HepG2 (cell line): ENCODE measurements around the gene CDK5RAP2. TPM values are rescaled to one million over a fixed set of nuclear protein-coding genes. Genes with fewer than 3 reads are reported as not detected.

Experiments used
- ATAC-seq: fragments of 200-7000 bp; cut with Tn5 transposase; 3 replicates; pipeline ENCODE4 v1.9.1; 2020; ENCODE audit warnings: mild to moderate bottlenecking, moderate library complexity
- BruUV-seq: library from RNA; stranded (reverse); fragments of 400-500 nt; replicated peaks from 2 replicates; lab custom pipeline; 2021; lab: Mats Ljungman, UMichigan
- CTCF ChIA-PET: fragments of 300-600 bp; formaldehyde crosslinking; extraction: SDS; loops from one replicate; lab custom pipeline; 2021; ENCODE audit warnings: low total read pairs, inconsistent platforms, low intra/inter-chr PET ratio; lab: Yijun Ruan, JAX
- POLR2A ChIA-PET: fragments of 350-600 bp; sonication (Branson Sonifier 250); formaldehyde crosslinking; loops from one replicate; lab custom pipeline; 2020; ENCODE audit warnings: antibody characterized with exemption, inconsistent platforms; lab: Yijun Ruan, JAX
- DNase-seq: peaks from one replicate; pipeline ENCODE4 v3.0.0-alpha.2; 2015; ENCODE audit warnings: low spot score
- FAIRE-seq: peaks from 3 replicates; lab custom pipeline; 2011; peaks lifted over from hg19 to GRCh38; lab: Jason Lieb, UNC
- H2AFZ ChIP-seq: one replicate; pipeline ENCODE4 v1.6.1; 2011; ENCODE audit warnings: low read length, inconsistent platforms
- H3K27ac ChIP-seq: fragments of 300-600 bp; 3 replicates; pipeline ENCODE4 v1.8.0; 2011; ENCODE audit warnings: mixed run types, mild to moderate bottlenecking, mixed read lengths, low read length, inconsistent platforms; ENCODE audit not compliant: insufficient read depth; ENCODE audit errors: extremely low read length
- H3K27me3 ChIP-seq, 2 experiments: fragments of 200-600 bp in 1 of 2; 2 replicates in 1 of 2; 3 replicates in 1 of 2; pipeline versions ENCODE4 v1.6.0 to v1.8.0; 2011; ENCODE audit warnings: low read length in 2 of 2, mild to moderate bottlenecking in 2 of 2, moderate library complexity in 2 of 2, inconsistent platforms in 1 of 2; ENCODE audit not compliant: insufficient read depth in 2 of 2, control insufficient read depth in 1 of 2
- H3K36me3 ChIP-seq, 2 experiments: fragments of 200-600 bp in 1 of 2; replicated peaks in 1 of 2; 2 replicates in 1 of 2; 3 replicates in 1 of 2; pipeline versions ENCODE4 v1.5.1 to v1.8.0; 2011; ENCODE audit warnings: low read length in 2 of 2, inconsistent platforms in 1 of 2; ENCODE audit not compliant: insufficient read depth in 2 of 2, control insufficient read depth in 1 of 2
- H3K4me1 ChIP-seq: 2 replicates; pipeline ENCODE4 v1.5.1; 2012; ENCODE audit warnings: low read length, inconsistent platforms; ENCODE audit not compliant: insufficient read depth
- H3K4me2 ChIP-seq: 2 replicates; pipeline ENCODE4 v1.6.0; 2011; ENCODE audit warnings: low read depth, low read length, inconsistent platforms
- H3K4me3 ChIP-seq, 3 experiments: fragments of 200-600 bp in 1 of 3; sonication (generic), shearing (Covaris generic) in 1 of 3; replicated peaks in 1 of 3; 2 replicates each; pipeline ENCODE4 v1.5.1; 2011 to 2016; ENCODE audit warnings: low read length in 3 of 3, inconsistent platforms in 2 of 3, low read depth in 2 of 3, mild to moderate bottlenecking in 2 of 3, control low read depth in 1 of 3, mixed read lengths in 1 of 3; ENCODE audit not compliant: insufficient read depth in 1 of 3
- H3K79me2 ChIP-seq: one replicate; pipeline ENCODE4 v1.6.1; 2011; ENCODE audit warnings: low read length, inconsistent platforms; ENCODE audit not compliant: insufficient read depth
- H3K9ac ChIP-seq: 2 replicates; pipeline ENCODE4 v1.6.0; 2011; ENCODE audit warnings: mild to moderate bottlenecking, low read depth, low read length, inconsistent platforms; ENCODE audit not compliant: insufficient read depth
- H3K9me3 ChIP-seq: 2 replicates; pipeline ENCODE4 v1.5.1; 2012; ENCODE audit warnings: mild to moderate bottlenecking, low read length
- H4K20me1 ChIP-seq: 2 replicates; pipeline ENCODE4 v1.6.0; 2011; ENCODE audit warnings: inconsistent platforms, mild to moderate bottlenecking, low read length, moderate library complexity; ENCODE audit not compliant: insufficient read depth
- ARNT ChIP-seq: fragments of 450-650 bp; IDR thresholded peaks from 2 replicates; pipeline ENCODE4 v1.6.1; 2017
- ATF7-NPFF ChIP-seq: sonication (generic); formaldehyde crosslinking; IDR thresholded peaks from 2 replicates; pipeline ENCODE4 v1.8.1; 2023; ENCODE audit warnings: mild to moderate bottlenecking, low read depth, missing genetic modification reagents, moderate library complexity
- ETV6 ChIP-seq: sonication (generic); formaldehyde crosslinking; conservative IDR thresholded peaks from 2 replicates; pipeline ENCODE4 v1.4.0; 2020; ENCODE audit warnings: missing genetic modification reagents
- FOXA1 ChIP-seq, 2 experiments: fragments of 450-650 bp in 1 of 2; sonication (generic) in 1 of 2; formaldehyde crosslinking in 1 of 2; IDR thresholded peaks; 2 replicates each; pipeline versions ENCODE4 v1.4.0 to v1.6.1; 2016 to 2020; ENCODE audit warnings: missing genetic modification reagents in 1 of 2
- FOXM1 ChIP-seq: sonication (generic); formaldehyde crosslinking; IDR thresholded peaks from 2 replicates; pipeline ENCODE4 v1.5.0; 2020; ENCODE audit warnings: missing genetic modification reagents
- FOXP1 ChIP-seq, 2 experiments: fragments of 450-650 bp in 1 of 2; IDR thresholded peaks; 2 replicates each; pipeline ENCODE4 v1.6.1; 2017 to 2018; ENCODE audit warnings: antibody characterized with exemption in 1 of 2
- HNRNPUL1 ChIP-seq: fragments of 200-400 bp; formaldehyde crosslinking; IDR thresholded peaks from 2 replicates; pipeline ENCODE4 v1.6.1; 2017; ENCODE audit warnings: low read depth, mild to moderate bottlenecking, low read length, moderate library complexity
- MED8 ChIP-seq: sonication (generic); formaldehyde crosslinking; IDR thresholded peaks from 2 replicates; pipeline ENCODE4 v1.8.1; 2023; ENCODE audit warnings: mild to moderate bottlenecking, missing genetic modification reagents; ENCODE audit not compliant: insufficient replicate concordance
- PAF1 ChIP-seq: IDR thresholded peaks from 2 replicates; pipeline ENCODE4 v1.6.1; 2016; ENCODE audit warnings: missing genetic modification reagents, missing compliant biosample characterization
- SP2 ChIP-seq: sonication (generic); formaldehyde crosslinking; IDR thresholded peaks from 2 replicates; pipeline ENCODE4 v1.5.1; 2020; ENCODE audit warnings: mild to moderate bottlenecking, missing genetic modification reagents
- WIZ ChIP-seq: sonication (generic); formaldehyde crosslinking; IDR thresholded peaks from 2 replicates; pipeline ENCODE4 v1.5.1; 2020; ENCODE audit warnings: mild to moderate bottlenecking, missing genetic modification reagents
- ZBTB7B ChIP-seq: sonication (generic); formaldehyde crosslinking; IDR thresholded peaks from 2 replicates; pipeline ENCODE4 v1.4.0; 2020; ENCODE audit warnings: missing genetic modification reagents
- ZFP90 ChIP-seq: sonication (generic); formaldehyde crosslinking; IDR thresholded peaks from 2 replicates; pipeline ENCODE4 v1.8.0; 2022; ENCODE audit warnings: missing genetic modification reagents, mild to moderate bottlenecking, inconsistent platforms, borderline replicate concordance
- ZNF292 ChIP-seq: sonication (generic); formaldehyde crosslinking; IDR thresholded peaks from 2 replicates; pipeline ENCODE4 v1.8.1; 2022; ENCODE audit warnings: mild to moderate bottlenecking, low read depth, missing genetic modification reagents, borderline replicate concordance
- ZNF317 ChIP-seq: sonication (generic); formaldehyde crosslinking; IDR thresholded peaks from 2 replicates; pipeline ENCODE4 v1.5.0; 2020; ENCODE audit warnings: mild to moderate bottlenecking, missing genetic modification reagents
- ZNF460 ChIP-seq: sonication (generic); formaldehyde crosslinking; IDR thresholded peaks from 2 replicates; pipeline ENCODE4 v1.5.1; 2020; ENCODE audit warnings: missing genetic modification reagents, mild to moderate bottlenecking, borderline replicate concordance
- ZNF574 ChIP-seq: sonication (generic); formaldehyde crosslinking; IDR thresholded peaks from 2 replicates; pipeline ENCODE4 v1.4.0; 2020; ENCODE audit warnings: missing genetic modification reagents
- ZNF674 ChIP-seq: sonication (generic); formaldehyde crosslinking; IDR thresholded peaks from 2 replicates; pipeline ENCODE4 v1.5.0; 2020; ENCODE audit warnings: low read depth, mild to moderate bottlenecking, missing genetic modification reagents
- WGBS: methylation state at CpG from one replicate; pipeline ENCODE4 v1.1.6; 2017; ENCODE audit warnings: low lambda C conversion rate; 5-methylcytosine and 5-hydroxymethylcytosine counted together
- in situ Hi-C: cut with HindIII; loops from 2 replicates; pipeline ENCODE4 v1.10.0; 2017; ENCODE audit warnings: low pct_unique_long_range_greater_than_20kb; ENCODE audit not compliant: extremely low pct_ligation_motif_present
- intact Hi-C: fragments of 100-400 bp; cut with micrococcal nuclease; formaldehyde crosslinking; loops from one replicate; pipeline ENCODE4 v1.10.0; 2022; ENCODE audit not compliant: unreplicated experiment
- polyA plus RNA-seq, 8 experiments: library from polyadenylated mRNA; depleted of rRNA in 3 of 8; stranded (reverse) in 7 of 8; unstranded in 1 of 8; fragments of >200 nt; fragmentation: Illumina TruSeq in 4 of 8; extraction: Trizol in 4 of 8; gene quantifications; 2 replicates each; pipeline versions ENCODE4 v1.2.1 to v1.2.3, GENCODE V29; 2011 to 2016; ENCODE audit warnings: low read depth in 4 of 8, missing spikeins in 1 of 8, mixed read lengths in 1 of 8; ENCODE audit not compliant: insufficient read depth in 1 of 8
- total RNA-seq, 5 experiments: library from RNA; depleted of rRNA; stranded (reverse); fragments of >200 nt; fragmentation: Illumina TruSeq; extraction: Trizol; gene quantifications; 2 replicates each; pipeline ENCODE4 v1.2.3, GENCODE V29; 2016; ENCODE audit warnings: low read depth in 1 of 5

Gene CDK5RAP2
- total and polyA plus RNA-seq, 2 of the 13 experiments (the other 11 are each of a cell fraction or from before 2014, with no cell fraction given): 31.8 to 42.2 TPM

GRCh38 chr9:120447959-120448500, 131.9 kb downstream of the CDK5RAP2 start:
- no peak for TF ChIP-seq ZNF674 (CRISPR knock-in tag)
- no peak for TF ChIP-seq ZFP90
- TF ChIP-seq WIZ: no peak
- no peak for TF ChIP-seq FOXM1 (CRISPR knock-in tag)
- no peak for TF ChIP-seq ARNT
- ChIA-PET CTCF (no interaction called here), POLR2A (no interaction called here)
- in situ Hi-C loops: no loop called here
- H3K36me3 ChIP-seq: peaks cover 23 to 71% of the 10 kb centered on the region in 2 experiments
- no peaks in the 10 kb centered on the region for H3K79me2 ChIP-seq
- no peaks in the 10 kb centered on the region for H3K9me3 ChIP-seq
- intact Hi-C loops: no loop called here
- no peak overlapping the region for H2AFZ ChIP-seq
- DNase-seq (no peak), ATAC-seq (no peak), FAIRE-seq (no peak)
- H3K27ac ChIP-seq: no peak overlapping the region
- no peak overlapping the region for H3K4me2 ChIP-seq
- no peaks in the 10 kb centered on the region for H4K20me1 ChIP-seq
- 94% methylated on average over 9 of the region's 9 CpGs for WGBS
- no peaks in the 10 kb centered on the region for H3K27me3 ChIP-seq
- no TSS peak for BruUV-seq
- H3K4me3 ChIP-seq: no peak overlapping the region
- no peaks in the 10 kb centered on the region for H3K4me1 ChIP-seq
- H3K9ac ChIP-seq: no peak overlapping the region

- ATAC-seq (no peak), DNase-seq (no peak), FAIRE-seq (no peak)
- Histone ChIP-seq H3K4me1 (no peaks in the 10 kb centered on the region), H3K9ac (no peak overlapping the region), H3K4me3 (no peak overlapping the region), H3K79me2 (no peaks in the 10 kb centered on the region), H3K9me3 (no peaks in the 10 kb centered on the region), H3K27me3 (no peaks in the 10 kb centered on the region), H3K36me3 (peaks cover 23 to 75% of the 10 kb centered on the region in 2 experiments), H4K20me1 (no peaks in the 10 kb centered on the region), H3K27ac (no peak overlapping the region), H2AFZ (no peak overlapping the region), H3K4me2 (no peak overlapping the region)
- intact Hi-C loops (no loop called here), in situ Hi-C loops (no loop called here)
- WGBS: 98% methylated on average over 4 of the region's 4 CpGs
- ChIA-PET CTCF (no interaction called here), POLR2A (no interaction called here)
- no TSS peak for BruUV-seq
- no peak for TF ChIP-seq ZNF460
- no peak for TF ChIP-seq ETV6 (CRISPR knock-in tag)
- no peak for TF ChIP-seq HNRNPUL1
- TF ChIP-seq ZBTB7B (CRISPR knock-in tag): no peak
- TF ChIP-seq ZNF574: no peak
- TF ChIP-seq ZNF292: no peak
- TF ChIP-seq FOXA1 (IDR thresholded peaks at IDR 0.05): no peak
- no peak for TF ChIP-seq FOXA1 (CRISPR knock-in tag; IDR thresholded peaks at IDR 0.05)
- no peak for TF ChIP-seq PAF1 (CRISPR knock-in tag)
- TF ChIP-seq ZNF317 (CRISPR knock-in tag): no peak
- TF ChIP-seq SP2 (CRISPR knock-in tag): no peak
- no peak for TF ChIP-seq MED8 (CRISPR knock-in tag)
- TF ChIP-seq ATF7-NPFF: no peak
- TF ChIP-seq FOXP1 (IDR thresholded peaks at IDR 0.05): no peak
- TF ChIP-seq FOXP1 (CRISPR knock-in tag; IDR thresholded peaks at IDR 0.05): no peak
Observed at GRCh38 chr9:120446671-120447070, 133.3 kb downstream of the CDK5RAP2 start.
